ENCODE results near the gene TTLL13.

- TF ChIP-seq CTCF (IDR thresholded peaks at IDR 0.05) (no peak), EP300 (IDR thresholded peaks at IDR 0.05) (no peak), POLR2A (IDR thresholded peaks at IDR 0.05) (no peak)
These were observed 18.7 kb upstream of the TTLL13 start for GRCh38 chr15:90230610-90231009.
